Measurements from ENCODE around the gene CACNG4. TPM values are rescaled to one million over a fixed set of nuclear protein-coding genes. Genes with fewer than 3 reads are reported as not detected.
A peak's percentile ranks its signal among the peaks of the same experiment; 100 is the strongest.

Gene CACNG4
- total RNA-seq, 1 experiment from 2014 or later: 6.3 TPM

DNA sequence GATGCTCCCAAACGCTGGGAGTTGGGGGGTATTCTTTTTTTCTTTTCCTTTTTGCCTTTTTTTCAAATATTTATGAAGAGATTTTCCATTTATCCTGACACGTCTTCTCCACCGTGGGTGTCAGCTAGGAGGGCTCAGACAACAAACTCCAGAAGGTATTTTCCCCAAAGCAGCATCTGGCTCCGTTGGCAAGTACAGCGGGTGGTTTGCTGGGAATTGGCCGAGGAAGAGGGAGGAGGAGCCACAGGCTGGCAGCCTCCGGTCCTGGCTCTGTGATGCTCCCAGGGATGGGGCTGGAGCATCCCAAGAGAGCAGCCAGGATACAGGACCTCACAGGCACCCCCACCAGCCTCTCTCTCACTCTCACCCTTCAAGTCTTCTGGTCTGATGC is 10.9 kb upstream of the CACNG4 start:
- no CpG with 5 or more reads among the region's 7 CpGs for WGBS (ENCODE audit: extremely low coverage, insufficient read length, low lambda C conversion rate)
- no peak overlapping the region for H3K27ac ChIP-seq (ENCODE audit: insufficient read length, low read depth, low read length)
- H3K9ac ChIP-seq (ENCODE audit: extremely low read depth, insufficient read length, low read length): no peak overlapping the region
- no peak overlapping the region for H3K23ac ChIP-seq (ENCODE audit: insufficient read length, low read depth, low read length)
- no peak overlapping the region; the same call in 1 of the 2 replicates for H3K14ac ChIP-seq (ENCODE audit: insufficient read depth, low read length)
- peaks cover 13% of the 10 kb centered on the region for H3K4me1 ChIP-seq (ENCODE audit: insufficient read depth, low read length)
- Mint-ChIP-seq H3K36me3 (ENCODE audit: insufficient read depth in 1 of 3, low read depth in 3 of 3) (peaks cover 2 to 18% (median 4%) of the 10 kb centered on the region in 3 experiments; a peak in 6 of 7 replicates), H3K9me3 (peaks cover 13 to 14% of the 10 kb centered on the region in 2 experiments), H3K4me1 (peaks cover 45 to 46% of the 10 kb centered on the region in 2 experiments), H3K4me3 (no peak overlapping the region), H3K27me3 (ENCODE audit: low read depth) (peaks cover 15% of the 10 kb centered on the region), H3K27ac (peak overlapping the region in 1 of 3 experiments; percentile 49; a peak in 1 of 7 replicates)
- H2BK15ac ChIP-seq (ENCODE audit: low read depth, low read length): no peak overlapping the region
- H2BK12ac ChIP-seq (ENCODE audit: insufficient read length, low read depth, low read length): no peak overlapping the region
- no peak overlapping the region for H3T11ph ChIP-seq (ENCODE audit: low read length)
- no peak overlapping the region for H4K5ac ChIP-seq (ENCODE audit: insufficient read length, low read depth, low read length)
- H3K4me2 ChIP-seq (ENCODE audit: insufficient read depth, insufficient read length, low read length): no peak overlapping the region
- no peak overlapping the region for H4K91ac ChIP-seq (ENCODE audit: insufficient read length, low read depth, low read length)
- H4K8ac ChIP-seq (replicated peaks; ENCODE audit: insufficient read length, low read depth, low read length): no peak overlapping the region
- H3K18ac ChIP-seq (ENCODE audit: insufficient read length, low read depth, low read length): no peak overlapping the region
- H2BK20ac ChIP-seq (ENCODE audit: low read depth, low read length, poor library complexity, severe bottlenecking): no peak overlapping the region
- no peaks in the 10 kb centered on the region for H3K23me2 ChIP-seq (ENCODE audit: insufficient read length, low read depth, low read length, poor library complexity, severe bottlenecking)
- no peaks in the 10 kb centered on the region for H4K20me1 ChIP-seq (ENCODE audit: control insufficient read depth, insufficient read depth, insufficient read length)
- H3K27me3 ChIP-seq (ENCODE audit: insufficient read depth, low read length): no peaks in the 10 kb centered on the region
- no peaks in the 10 kb centered on the region for H3K79me2 ChIP-seq (ENCODE audit: insufficient read depth, low read length)
- H3K56ac ChIP-seq (ENCODE audit: insufficient read length, low read depth, low read length): no peak overlapping the region
- H2BK5ac ChIP-seq (ENCODE audit: insufficient read length, low read length): no peak overlapping the region
- DNase-seq: no peak
- no peak overlapping the region for H3K4ac ChIP-seq (ENCODE audit: low read depth, low read length)
- H2AFZ ChIP-seq (ENCODE audit: low read length): no peak overlapping the region
- H2BK120ac ChIP-seq (ENCODE audit: low read depth, low read length, poor library complexity, severe bottlenecking): no peak overlapping the region
- TF ChIP-seq, protein P1, sequence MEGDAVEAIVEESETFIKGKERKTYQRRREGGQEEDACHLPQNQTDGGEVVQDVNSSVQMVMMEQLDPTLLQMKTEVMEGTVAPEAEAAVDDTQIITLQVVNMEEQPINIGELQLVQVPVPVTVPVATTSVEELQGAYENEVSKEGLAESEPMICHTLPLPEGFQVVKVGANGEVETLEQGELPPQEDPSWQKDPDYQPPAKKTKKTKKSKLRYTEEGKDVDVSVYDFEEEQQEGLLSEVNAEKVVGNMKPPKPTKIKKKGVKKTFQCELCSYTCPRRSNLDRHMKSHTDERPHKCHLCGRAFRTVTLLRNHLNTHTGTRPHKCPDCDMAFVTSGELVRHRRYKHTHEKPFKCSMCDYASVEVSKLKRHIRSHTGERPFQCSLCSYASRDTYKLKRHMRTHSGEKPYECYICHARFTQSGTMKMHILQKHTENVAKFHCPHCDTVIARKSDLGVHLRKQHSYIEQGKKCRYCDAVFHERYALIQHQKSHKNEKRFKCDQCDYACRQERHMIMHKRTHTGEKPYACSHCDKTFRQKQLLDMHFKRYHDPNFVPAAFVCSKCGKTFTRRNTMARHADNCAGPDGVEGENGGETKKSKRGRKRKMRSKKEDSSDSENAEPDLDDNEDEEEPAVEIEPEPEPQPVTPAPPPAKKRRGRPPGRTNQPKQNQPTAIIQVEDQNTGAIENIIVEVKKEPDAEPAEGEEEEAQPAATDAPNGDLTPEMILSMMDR (conservative IDR thresholded peaks at IDR 0.05): no peak
- no peak overlapping the region for H2AK5ac ChIP-seq (ENCODE audit: insufficient read length, low read length)
- H3K9me3 ChIP-seq (ENCODE audit: control insufficient read depth, low read depth, low read length): no peaks in the 10 kb centered on the region
- H3K79me1 ChIP-seq (ENCODE audit: insufficient read depth, low read depth, low read length, poor library complexity, severe bottlenecking): no peaks in the 10 kb centered on the region

Data from H9 (cell line).